ENCODE measurements around the gene WLS. TPM values are rescaled to one million over a fixed set of nuclear protein-coding genes. Genes with fewer than 3 reads are reported as not detected.
A peak's percentile ranks its signal among the peaks of the same experiment; 100 is the strongest.

Gene WLS
- total RNA-seq, 1 donor from 2014 or later, result 68.0 TPM

- TF ChIP-seq POLR2AphosphoS5 (IDR thresholded peaks at IDR 0.05; ENCODE audit: insufficient read depth in 1 of 2, low read depth in 1 of 2) (no peak), POLR2A (IDR thresholded peaks at IDR 0.05) (no peak), CTCF (IDR thresholded peaks at IDR 0.05) (no peak)
- H3K27me3 ChIP-seq, result no peaks in the 10 kb centered on the region
- no peaks in the 10 kb centered on the region for H3K36me3 ChIP-seq
- intact Hi-C loops (cut with DNase I), result no loop called here
- H3K4me3 ChIP-seq, result no peak overlapping the region
- H3K4me1 ChIP-seq, result peaks cover 80% of the 10 kb centered on the region
- no peak for DNase-seq (ENCODE audit: extremely low spot score in 2 of 2)
- H3K27ac ChIP-seq, result no peak overlapping the region
- H3K9me3 ChIP-seq, result no peaks in the 10 kb centered on the region
Observed at GRCh38 chr1:68221001-68221979, 11.0 kb downstream of the WLS start.

- DNase-seq (ENCODE audit: extremely low spot score in 2 of 2), result no peak
- H3K27ac ChIP-seq, result no peak overlapping the region
- TF ChIP-seq POLR2A (IDR thresholded peaks at IDR 0.05) (no peak), CTCF (IDR thresholded peaks at IDR 0.05) (no peak), POLR2AphosphoS5 (IDR thresholded peaks at IDR 0.05; ENCODE audit: insufficient read depth in 1 of 2, low read depth in 1 of 2) (no peak)
- H3K27me3 ChIP-seq, result no peaks in the 10 kb centered on the region
- H3K4me1 ChIP-seq, result peaks cover 80% of the 10 kb centered on the region
- intact Hi-C loops (cut with DNase I), result no loop called here
- H3K4me3 ChIP-seq, result no peak overlapping the region
- H3K9me3 ChIP-seq, result no peaks in the 10 kb centered on the region
- no peaks in the 10 kb centered on the region for H3K36me3 ChIP-seq
Observed at GRCh38 chr1:68220420-68220819, 11.9 kb downstream of the WLS start.

GRCh38 chr1:68218490-68218889 lies 13.8 kb downstream of the WLS start:
- H3K36me3 ChIP-seq, result no peaks in the 10 kb centered on the region

GRCh38 chr1:68217618-68218017 lies 14.7 kb downstream of the WLS start:
- peaks cover 77% of the 10 kb centered on the region for H3K4me1 ChIP-seq
- DNase-seq (ENCODE audit: extremely low spot score in 2 of 2), result no peak
- H3K4me3 ChIP-seq, result no peak overlapping the region
- H3K36me3 ChIP-seq, result no peaks in the 10 kb centered on the region
- intact Hi-C loops (cut with DNase I), result no loop called here
- TF ChIP-seq POLR2A (IDR thresholded peaks at IDR 0.05) (no peak), CTCF (IDR thresholded peaks at IDR 0.05) (no peak), POLR2AphosphoS5 (IDR thresholded peaks at IDR 0.05; ENCODE audit: insufficient read depth in 1 of 2, low read depth in 1 of 2) (no peak)
- H3K9me3 ChIP-seq, result no peaks in the 10 kb centered on the region
- no peak overlapping the region for H3K27ac ChIP-seq
- no peaks in the 10 kb centered on the region for H3K27me3 ChIP-seq

More at GRCh38 chr1:68218490-68218889, 13.8 kb downstream of the WLS start:
- Histone ChIP-seq H3K4me3 (no peak overlapping the region), H3K27me3 (no peaks in the 10 kb centered on the region), H3K4me1 (peaks cover 80% of the 10 kb centered on the region), H3K9me3 (no peaks in the 10 kb centered on the region), H3K27ac (no peak overlapping the region)
- TF ChIP-seq POLR2AphosphoS5 (IDR thresholded peaks at IDR 0.05; ENCODE audit: insufficient read depth in 1 of 2, low read depth in 1 of 2) (peak in 1 of 2 donors; percentile 19), POLR2A (IDR thresholded peaks at IDR 0.05) (no peak), CTCF (IDR thresholded peaks at IDR 0.05) (no peak)
- DNase-seq (ENCODE audit: extremely low spot score in 2 of 2), result no peak
- intact Hi-C loops (cut with DNase I), result no loop called here

- intact Hi-C loops (cut with DNase I), result no loop called here
- peaks cover 72% of the 10 kb centered on the region for H3K4me1 ChIP-seq
- no peaks in the 10 kb centered on the region for H3K36me3 ChIP-seq
- H3K27ac ChIP-seq, result no peak overlapping the region
- no peak overlapping the region for H3K4me3 ChIP-seq
- H3K27me3 ChIP-seq, result no peaks in the 10 kb centered on the region
- TF ChIP-seq POLR2AphosphoS5 (IDR thresholded peaks at IDR 0.05; ENCODE audit: insufficient read depth in 1 of 2, low read depth in 1 of 2) (no peak), POLR2A (IDR thresholded peaks at IDR 0.05) (no peak), CTCF (IDR thresholded peaks at IDR 0.05) (no peak)
- no peak for DNase-seq (ENCODE audit: extremely low spot score in 2 of 2)
- no peaks in the 10 kb centered on the region for H3K9me3 ChIP-seq
Observed at GRCh38 chr1:68217060-68217554, 15.2 kb downstream of the WLS start.

Data from vagina (tissue), 2 donors.